Stomach (tissue), 4 donors: ENCODE measurements around the gene RABL6.

Experiments used
- CTCF ChIP-seq, 7 experiments: fragments of 450-650 bp in 4 of 7; fragments of 200-600 bp in 3 of 7; sonication (generic) in 3 of 7; IDR thresholded peaks; one replicate each; pipeline ENCODE4 v1.5.1; 2016 to 2019; ENCODE audit warnings: antibody characterized with exemption in 7 of 7, control low read depth in 2 of 7, mild to moderate bottlenecking in 1 of 7
- EP300 ChIP-seq: sonication (generic); formaldehyde crosslinking; IDR thresholded peaks from one replicate; pipeline ENCODE4 v1.6.1; 2017; ENCODE audit warnings: antibody characterized with exemption
- POLR2A ChIP-seq, 4 donors: fragments of 450-650 bp; IDR thresholded peaks; one replicate each; pipeline ENCODE4 v1.6.1; 2016; ENCODE audit warnings: antibody characterized with exemption in 4 of 4, control low read depth in 2 of 4, mild to moderate bottlenecking in 1 of 4, moderate library complexity in 1 of 4
- POLR2AphosphoS5 ChIP-seq, 3 donors: sonication (generic); formaldehyde crosslinking; IDR thresholded peaks; one replicate each; pipeline ENCODE4 v1.6.1; 2016; ENCODE audit warnings: antibody characterized with exemption in 3 of 3

DNA sequence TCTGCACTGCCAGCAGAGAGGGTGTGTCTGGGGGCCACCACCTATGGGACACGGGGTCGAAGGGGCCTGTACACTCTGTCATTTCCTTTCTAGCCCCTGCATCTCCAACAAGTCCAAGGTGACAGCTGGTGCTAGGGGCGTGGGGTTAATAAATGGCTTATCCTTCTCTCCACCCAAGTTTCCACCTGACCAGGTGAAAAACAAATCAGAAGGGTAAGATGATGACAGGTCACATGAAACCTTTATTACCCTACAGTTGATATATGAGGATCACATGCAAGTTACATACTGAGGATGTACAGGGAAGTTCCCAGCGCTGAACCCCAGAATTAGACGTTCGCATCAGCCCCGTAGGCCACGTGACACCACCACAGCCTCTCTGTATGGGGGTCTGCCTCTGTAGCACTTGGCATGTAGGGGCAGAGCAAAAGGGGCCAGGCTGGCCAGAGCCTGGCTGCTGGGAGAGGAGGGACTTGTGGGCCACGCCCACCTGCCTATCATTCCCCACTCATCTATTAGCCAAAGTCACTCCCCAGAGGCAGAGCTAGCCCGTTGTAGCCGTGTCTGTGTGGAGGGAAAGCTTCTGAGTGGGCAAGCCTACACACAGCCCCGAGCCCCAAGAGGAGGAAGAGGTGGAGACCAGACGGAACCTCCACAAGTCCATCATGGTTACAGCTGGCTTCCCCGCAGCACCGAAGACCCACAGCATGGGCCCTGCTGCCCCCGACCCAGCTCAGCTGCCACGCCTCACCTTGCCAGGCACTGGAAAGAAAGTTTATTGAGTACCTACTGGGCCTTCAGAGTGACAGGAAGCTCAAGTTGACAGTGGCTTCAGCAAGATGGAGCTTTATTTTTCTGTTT, 14.4 kb upstream of the RABL6 start:
- TF ChIP-seq CTCF (IDR thresholded peaks at IDR 0.05) (no peak), POLR2A (IDR thresholded peaks at IDR 0.05) (no peak), EP300 (no peak), POLR2AphosphoS5 (IDR thresholded peaks at IDR 0.05) (no peak)
